ENCODE results near the gene WDFY3. TPM values are rescaled to one million over a fixed set of nuclear protein-coding genes. Genes with fewer than 3 reads are reported as not detected.

Gene WDFY3
- polyA plus RNA-seq, 1 of the 3 experiments (the other 2 are of a cell fraction), result 13.8 TPM

DNA sequence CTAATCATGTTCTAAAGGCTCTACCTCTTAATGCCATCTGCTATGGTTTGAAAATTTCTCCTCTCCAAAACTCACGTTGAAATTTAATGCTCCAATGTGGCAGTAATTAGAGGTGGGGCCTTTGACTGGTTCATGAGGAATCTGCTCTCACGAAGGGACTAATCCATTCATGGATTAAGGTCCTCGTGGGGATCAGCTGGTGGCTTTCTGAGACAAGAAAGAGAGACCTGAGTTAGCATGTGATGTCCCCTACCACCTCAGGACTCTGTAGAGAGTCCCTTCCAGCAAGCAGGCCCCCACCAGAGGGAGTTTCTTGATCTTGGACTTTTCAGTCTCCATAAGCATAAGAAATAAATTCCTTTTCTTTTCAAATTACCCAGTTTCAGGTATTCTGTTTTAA lies 65.3 kb downstream of the WDFY3 start:
- WGBS (ENCODE audit: low lambda C conversion rate), result 83% methylated on average over 3 of the region's 3 CpGs
- Histone ChIP-seq H3K27me3 (ENCODE audit: insufficient read depth) (no peaks in the 10 kb centered on the region), H3K79me2 (ENCODE audit: insufficient read depth) (peaks cover 40% of the 10 kb centered on the region; the same call in 1 of the 2 replicates), H3K4me2 (no peak overlapping the region), H3K9ac (no peak overlapping the region), H4K20me1 (ENCODE audit: insufficient read depth) (no peaks in the 10 kb centered on the region), H3F3A (replicated peaks; ENCODE audit: insufficient read depth) (no peaks in the 10 kb centered on the region), H3K4me1 (ENCODE audit: control insufficient read depth in 1 of 2, insufficient read depth in 2 of 2, low read depth in 1 of 2, low read length in 1 of 2) (peaks cover 0 to 18% of the 10 kb centered on the region in 2 experiments; a peak in 2 of 4 replicates), H2AFZ (ENCODE audit: low read depth) (no peak overlapping the region), H3K36me3 (replicated peaks in 1 of 2; ENCODE audit: control insufficient read depth in 1 of 2, insufficient read depth in 2 of 2, low read length in 1 of 2) (peaks cover 2 to 14% of the 10 kb centered on the region in 2 experiments), H3K9me3 (no peaks in the 10 kb centered on the region), H3K27ac (ENCODE audit: low read depth in 2 of 2, low read length in 1 of 2) (peak overlapping the region in 1 of 2 experiments; percentile 54; a peak in 1 of 4 replicates), H3K4me3 (ENCODE audit: low read depth in 2 of 2, low read length in 1 of 2) (no peak overlapping the region), H3K9me2 (no peaks in the 10 kb centered on the region)
- no peak for DNase-seq
- TF ChIP-seq RXRA (IDR thresholded peaks at IDR 0.05; ENCODE audit: borderline replicate concordance, low read depth) (no peak), YY1 (IDR thresholded peaks at IDR 0.05; ENCODE audit: low read depth) (no peak), TAF1 (IDR thresholded peaks at IDR 0.05; ENCODE audit: borderline replicate concordance, low read depth, low read length) (no peak), CHD2 (IDR thresholded peaks at IDR 0.05; ENCODE audit: low read length, partially characterized antibody) (no peak), RFX5 (IDR thresholded peaks at IDR 0.05; ENCODE audit: low read length) (no peak), SMC3 (IDR thresholded peaks at IDR 0.05; ENCODE audit: low read depth, low read length) (no peak), SIN3A (IDR thresholded peaks at IDR 0.05; ENCODE audit: borderline replicate concordance, low read depth, low read length) (no peak), POLR2AphosphoS5 (IDR thresholded peaks at IDR 0.05; ENCODE audit: low read depth, low read length) (no peak), FOXM1 (IDR thresholded peaks at IDR 0.05; ENCODE audit: low read depth) (no peak), MXI1 (IDR thresholded peaks at IDR 0.05; ENCODE audit: low read depth, low read length) (no peak), NFIC (IDR thresholded peaks at IDR 0.05; ENCODE audit: borderline replicate concordance) (no peak), JUND (IDR thresholded peaks at IDR 0.05) (no peak), EZH2phosphoT487 (IDR thresholded peaks at IDR 0.05; ENCODE audit: borderline replicate concordance, low read depth) (no peak), GABPA (IDR thresholded peaks at IDR 0.05; ENCODE audit: low read depth) (no peak), MEF2A (IDR thresholded peaks at IDR 0.05; ENCODE audit: borderline replicate concordance, low read depth) (no peak), FOSL2 (IDR thresholded peaks at IDR 0.05; ENCODE audit: borderline replicate concordance, low read depth) (no peak), RCOR1 (IDR thresholded peaks at IDR 0.05; ENCODE audit: low read length) (no peak)
- TF ChIP-seq, protein P1, sequence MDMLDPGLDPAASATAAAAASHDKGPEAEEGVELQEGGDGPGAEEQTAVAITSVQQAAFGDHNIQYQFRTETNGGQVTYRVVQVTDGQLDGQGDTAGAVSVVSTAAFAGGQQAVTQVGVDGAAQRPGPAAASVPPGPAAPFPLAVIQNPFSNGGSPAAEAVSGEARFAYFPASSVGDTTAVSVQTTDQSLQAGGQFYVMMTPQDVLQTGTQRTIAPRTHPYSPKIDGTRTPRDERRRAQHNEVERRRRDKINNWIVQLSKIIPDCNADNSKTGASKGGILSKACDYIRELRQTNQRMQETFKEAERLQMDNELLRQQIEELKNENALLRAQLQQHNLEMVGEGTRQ (IDR thresholded peaks at IDR 0.05; ENCODE audit: borderline replicate concordance, low read depth, low read length), result no peak
- TF ChIP-seq, protein P2, sequence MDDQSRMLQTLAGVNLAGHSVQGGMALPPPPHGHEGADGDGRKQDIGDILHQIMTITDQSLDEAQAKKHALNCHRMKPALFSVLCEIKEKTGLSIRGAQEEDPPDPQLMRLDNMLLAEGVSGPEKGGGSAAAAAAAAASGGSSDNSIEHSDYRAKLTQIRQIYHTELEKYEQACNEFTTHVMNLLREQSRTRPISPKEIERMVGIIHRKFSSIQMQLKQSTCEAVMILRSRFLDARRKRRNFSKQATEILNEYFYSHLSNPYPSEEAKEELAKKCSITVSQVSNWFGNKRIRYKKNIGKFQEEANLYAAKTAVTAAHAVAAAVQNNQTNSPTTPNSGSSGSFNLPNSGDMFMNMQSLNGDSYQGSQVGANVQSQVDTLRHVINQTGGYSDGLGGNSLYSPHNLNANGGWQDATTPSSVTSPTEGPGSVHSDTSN (IDR thresholded peaks at IDR 0.05), result no peak
- TF ChIP-seq, protein P3, sequence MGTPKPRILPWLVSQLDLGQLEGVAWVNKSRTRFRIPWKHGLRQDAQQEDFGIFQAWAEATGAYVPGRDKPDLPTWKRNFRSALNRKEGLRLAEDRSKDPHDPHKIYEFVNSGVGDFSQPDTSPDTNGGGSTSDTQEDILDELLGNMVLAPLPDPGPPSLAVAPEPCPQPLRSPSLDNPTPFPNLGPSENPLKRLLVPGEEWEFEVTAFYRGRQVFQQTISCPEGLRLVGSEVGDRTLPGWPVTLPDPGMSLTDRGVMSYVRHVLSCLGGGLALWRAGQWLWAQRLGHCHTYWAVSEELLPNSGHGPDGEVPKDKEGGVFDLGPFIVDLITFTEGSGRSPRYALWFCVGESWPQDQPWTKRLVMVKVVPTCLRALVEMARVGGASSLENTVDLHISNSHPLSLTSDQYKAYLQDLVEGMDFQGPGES (IDR thresholded peaks at IDR 0.05; ENCODE audit: low read depth, low read length), result no peak
- POLR2A ChIA-PET, result no interaction called here
- CTCF ChIA-PET, result interaction anchor here (1.2 to 1.6 kb wide), 2 partner anchors 11 to 151 kb away, joined by 5 read pairs; no protein-coding TSS in a partner anchor

Measured in SK-N-SH (cell line).